Effector CD4-positive, alpha-beta T cell (primary cell): ENCODE measurements around the gene IDH3B.
"Not testable (repeated sequence)": the region's sequence is repeated elsewhere in the genome, so short reads cannot be mapped to it uniquely, and the experiment has no call there.

Source experiments
- DNase-seq: peaks from one replicate; pipeline ENCODE4 v3.0.0-alpha.2; 2020

Gene IDH3B

DNA sequence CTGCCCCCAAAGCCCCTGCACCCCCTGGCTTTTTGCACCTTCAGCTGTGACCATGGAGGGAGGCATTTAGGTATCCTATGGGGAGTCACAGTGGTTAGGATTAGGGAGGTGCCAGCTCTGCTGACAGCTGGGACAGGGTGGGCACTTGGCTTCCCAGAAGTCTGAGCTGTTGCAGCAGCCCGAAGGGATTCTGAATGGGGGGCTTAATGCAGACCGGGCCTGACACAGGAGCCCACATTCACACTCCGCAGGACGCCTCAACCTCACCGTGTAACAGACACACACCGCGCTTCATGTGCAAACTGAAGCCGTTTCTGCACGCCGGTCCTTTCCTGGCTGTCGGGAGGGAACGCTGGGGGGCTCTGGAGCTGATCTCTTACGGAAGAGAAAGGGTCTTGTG lies 30.5 kb upstream of the IDH3B start:
- no peak for DNase-seq

DNA sequence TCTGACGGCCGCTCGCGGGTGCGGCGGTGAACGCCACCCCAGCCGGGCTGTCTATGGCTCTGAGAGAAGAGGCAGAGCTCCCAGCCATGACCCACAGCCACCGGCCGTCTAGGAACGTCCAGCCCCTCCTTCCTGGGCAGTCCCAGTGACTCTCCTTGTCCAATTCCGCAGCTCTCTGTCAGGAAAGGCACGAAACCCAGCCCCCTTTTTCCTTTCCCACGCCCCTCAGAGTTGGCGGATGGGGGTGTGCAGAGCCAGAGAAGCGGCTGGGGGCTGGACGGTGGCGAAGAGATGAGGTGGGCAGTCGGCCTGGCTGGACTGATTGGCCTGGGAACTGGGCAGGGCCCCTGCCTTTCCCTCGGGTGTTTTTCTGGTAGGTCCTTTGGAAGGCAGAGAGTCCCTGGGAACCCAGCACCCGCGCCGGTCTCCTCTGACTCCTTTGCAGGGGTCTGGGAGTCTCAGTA lies 30.0 kb upstream of the IDH3B start:
- no peak for DNase-seq

DNA sequence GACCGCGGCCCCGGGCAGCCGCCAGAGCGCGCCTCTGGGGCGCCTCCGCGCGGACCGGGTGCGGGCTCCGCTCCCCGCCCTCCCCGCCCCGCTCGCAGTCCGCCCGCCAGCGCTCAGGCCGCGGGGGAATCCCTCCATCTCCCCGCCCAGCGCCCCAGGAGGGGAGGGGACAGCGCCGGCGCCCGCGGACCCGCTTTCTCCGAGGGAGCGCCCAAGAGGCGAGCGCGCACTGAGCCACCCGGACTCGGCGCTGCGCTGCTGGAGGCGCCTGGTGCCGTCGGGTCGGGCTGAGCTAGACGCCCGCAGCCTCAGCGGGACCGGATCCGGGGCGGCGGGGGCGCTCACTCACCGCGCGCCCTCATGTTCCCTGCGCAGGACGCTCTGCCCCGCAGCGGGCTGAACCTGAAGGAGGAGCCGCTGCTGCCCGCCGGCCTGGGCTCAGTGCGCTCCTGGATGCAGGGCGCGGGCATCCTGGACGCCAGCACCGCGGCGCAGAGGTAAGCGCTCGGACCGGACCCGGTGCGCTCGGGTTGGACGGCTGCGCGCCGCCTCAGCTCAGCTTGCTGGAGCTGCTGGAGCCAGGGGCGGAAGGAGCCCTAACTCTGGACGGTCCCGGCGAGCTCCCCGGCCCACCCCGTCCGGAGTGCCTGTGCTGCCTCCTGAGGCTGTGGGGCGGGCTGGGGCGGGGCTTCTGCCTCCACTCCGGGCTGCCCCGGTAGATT lies 29.4 kb upstream of the IDH3B start:
- peak; percentile 33 for DNase-seq

GRCh38 chr20:2692886-2693285 lies 28.9 kb upstream of the IDH3B start:
- no peak for DNase-seq

DNA sequence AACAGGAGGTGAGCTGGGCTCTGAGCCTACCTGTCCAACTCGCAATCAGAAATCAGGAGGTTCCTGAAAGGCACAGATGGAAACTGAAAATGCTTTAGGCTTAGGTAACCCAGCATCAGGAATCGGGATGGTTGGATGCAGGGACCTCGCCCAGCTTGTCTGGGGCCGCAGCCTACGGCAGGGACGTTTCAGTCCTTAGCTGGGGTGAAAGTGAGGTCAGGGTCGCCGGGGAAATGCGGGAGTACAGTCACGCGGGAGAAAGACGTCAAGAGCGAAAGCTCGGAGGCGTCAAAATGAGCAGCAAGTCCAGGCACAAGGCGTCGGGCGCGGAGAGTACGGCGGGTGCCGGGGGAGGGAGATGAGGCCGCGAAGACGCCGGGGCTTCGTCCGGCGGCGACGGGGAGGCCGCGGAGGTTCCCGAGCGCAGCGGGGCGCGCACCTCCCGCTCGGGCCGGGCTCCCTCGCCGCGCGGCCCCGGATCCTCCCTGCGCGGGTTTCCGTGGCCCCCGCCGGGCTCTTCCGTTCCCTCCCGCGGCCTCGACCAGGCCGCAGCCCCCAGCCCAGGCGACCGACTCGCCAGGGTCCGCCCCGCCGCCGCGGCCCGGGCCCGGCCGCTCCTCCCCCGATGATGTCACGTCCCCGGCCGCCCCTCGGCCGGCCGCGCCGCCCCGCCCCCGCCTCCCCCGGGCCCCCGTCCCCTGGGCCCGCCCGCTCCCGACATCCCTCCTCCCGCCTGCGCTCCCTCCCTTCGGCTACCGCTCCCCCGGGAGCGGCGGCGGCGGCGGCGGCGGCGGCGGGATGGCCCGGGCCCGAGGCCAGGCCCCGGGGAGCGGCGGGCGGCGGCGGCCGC lies 28.2 kb upstream of the IDH3B start, which contains the start of gene EBF4:
TSS of gene EBF4 (plus strand) at position 745 of the 850 bp plus-strand sequence. CDS start 866 bp downstream, outside the sequence.
- DNase-seq, result no peak

GRCh38 chr20:2691663-2692035 lies 27.6 kb upstream of the IDH3B start:
- no peak for DNase-seq

GRCh38 chr20:2691127-2691526 lies 27.1 kb upstream of the IDH3B start:
- DNase-seq, result no peak

GRCh38 chr20:2690718-2691117 lies 26.7 kb upstream of the IDH3B start:
- DNase-seq, result no peak

- no peak for DNase-seq
Measured at GRCh38 chr20:2690213-2690612, 26.2 kb upstream of the IDH3B start.

GRCh38 chr20:2688041-2688591 lies 24.1 kb upstream of the IDH3B start:
- peak; percentile 66 for DNase-seq

DNA sequence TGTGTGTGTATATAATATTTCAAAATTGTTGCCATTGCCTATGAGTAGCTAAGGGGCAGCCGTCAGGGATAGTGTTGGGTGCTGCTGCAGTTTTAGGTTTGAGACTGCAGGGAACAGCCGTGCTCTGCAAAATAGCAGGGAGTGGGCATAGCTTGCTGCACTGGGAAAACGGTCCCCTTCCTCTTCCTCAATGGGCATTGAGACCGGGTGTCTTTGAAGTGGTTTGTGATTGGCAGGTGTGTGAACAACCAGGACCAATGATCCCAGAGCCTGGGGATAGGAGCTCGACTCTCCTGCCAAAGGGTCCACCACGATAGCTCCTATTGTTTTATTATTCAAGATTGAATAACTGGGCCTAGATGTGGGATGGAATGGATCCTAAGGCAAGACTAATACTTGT lies 23.5 kb upstream of the IDH3B start:
- DNase-seq, result no peak

DNA sequence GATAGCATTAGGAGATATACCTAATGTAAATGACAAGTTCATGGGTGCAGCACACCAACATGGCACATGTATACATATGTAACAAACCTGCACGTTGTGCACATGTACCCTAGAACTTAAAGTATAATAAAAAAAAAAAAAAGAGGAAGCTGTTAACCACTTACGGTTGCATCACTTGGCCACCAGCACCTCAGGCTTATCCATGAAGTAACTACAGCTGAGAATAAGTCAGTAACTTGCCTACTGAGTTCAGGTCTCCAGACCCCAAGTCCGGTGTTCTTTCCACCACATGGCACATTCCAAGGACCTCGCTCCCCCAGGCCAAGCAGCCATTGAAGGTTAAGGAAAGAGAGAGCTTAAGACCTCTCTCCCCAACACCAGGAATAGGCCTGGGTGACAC lies 20.8 kb upstream of the IDH3B start:
- not testable (repeated sequence) for DNase-seq

DNA sequence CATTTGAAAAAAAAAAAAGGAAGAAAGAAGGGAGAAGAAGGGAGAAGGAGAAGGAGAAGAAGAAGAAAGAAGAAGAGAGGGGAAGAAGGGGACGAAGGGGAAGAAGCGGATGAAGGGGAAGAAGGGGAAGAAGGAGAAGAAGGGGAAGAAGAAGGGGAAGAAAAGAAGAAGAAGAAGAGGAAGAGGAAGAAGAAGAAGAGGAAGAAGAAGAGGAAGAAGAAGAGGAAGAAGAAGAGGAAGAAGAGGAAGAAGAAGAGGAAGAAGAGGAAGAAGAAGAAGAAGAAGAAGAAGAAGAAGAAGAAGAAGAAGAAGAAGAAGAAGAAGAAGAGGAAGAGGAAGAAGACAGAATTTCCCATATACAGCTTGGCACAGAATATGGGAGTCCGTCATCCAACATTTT lies 18.0 kb upstream of the IDH3B start:
- not testable (repeated sequence) for DNase-seq

DNA sequence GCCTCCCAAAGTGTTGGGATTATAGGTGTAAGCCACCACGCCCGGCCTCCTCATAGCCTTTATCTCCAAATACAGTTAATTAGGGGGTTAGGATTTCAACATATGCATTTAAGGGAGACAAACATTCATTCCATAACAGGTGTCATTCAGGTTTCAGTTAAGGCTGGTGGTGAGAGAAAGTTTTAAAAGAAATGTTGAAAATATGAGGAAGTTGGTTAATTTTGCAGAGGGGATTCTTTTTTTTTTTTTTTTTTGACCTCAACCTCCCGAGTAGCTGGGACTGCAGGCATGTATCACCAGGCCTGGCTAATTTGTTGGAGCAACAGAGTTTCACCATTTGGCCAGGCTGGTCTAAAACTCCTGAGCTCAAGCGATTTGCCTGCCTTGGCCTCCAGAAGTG lies 16.0 kb upstream of the IDH3B start:
- DNase-seq, result no peak

DNA sequence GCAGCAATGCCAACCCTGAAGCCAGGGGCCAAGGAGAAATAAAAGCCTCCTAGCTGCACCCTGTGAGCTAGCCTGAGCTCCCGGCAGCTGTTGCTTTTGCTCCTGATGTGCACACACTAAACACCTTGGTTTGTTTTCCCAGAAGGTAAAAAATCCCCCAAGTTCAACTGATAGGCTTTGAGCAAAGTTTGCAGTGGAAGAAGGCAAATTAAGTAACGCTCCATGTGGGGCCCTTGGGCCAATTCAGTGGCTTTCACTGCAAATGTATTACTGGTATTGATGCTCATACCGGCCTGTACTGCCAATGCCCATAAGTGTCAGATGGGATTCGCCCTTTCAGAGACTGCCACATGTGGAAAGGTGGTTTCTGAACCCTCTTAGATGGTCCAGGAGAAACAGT lies 9.4 kb upstream of the IDH3B start:
- no peak for DNase-seq

GRCh38 chr20:2672446-2672845 lies 8.4 kb upstream of the IDH3B start:
- no peak for DNase-seq

- no peak for DNase-seq
Measured at GRCh38 chr20:2671977-2672376, 8.0 kb upstream of the IDH3B start.

- no peak for DNase-seq
Measured at GRCh38 chr20:2663364-2663886, 591 bp downstream of the IDH3B start.

DNA sequence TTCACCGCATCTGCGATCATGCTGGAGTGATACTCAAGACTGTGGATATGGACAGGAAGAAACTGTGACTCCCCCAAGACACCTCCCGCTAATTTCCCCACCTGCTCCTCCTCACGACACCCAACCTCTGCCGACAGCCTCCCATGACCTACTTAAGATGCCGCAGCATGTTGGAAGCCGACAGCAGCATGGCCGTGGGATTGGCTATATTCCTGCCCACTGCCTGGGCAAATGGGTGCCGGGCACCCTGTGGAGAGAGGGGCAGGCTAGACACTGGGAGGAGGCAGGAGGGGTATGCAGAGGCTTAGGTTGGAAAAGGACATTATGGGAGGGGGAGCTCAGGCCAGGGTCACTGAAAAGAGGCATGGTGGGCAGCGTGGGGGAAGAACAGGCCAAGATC lies 4.5 kb downstream of the IDH3B start:
- no peak for DNase-seq

DNA sequence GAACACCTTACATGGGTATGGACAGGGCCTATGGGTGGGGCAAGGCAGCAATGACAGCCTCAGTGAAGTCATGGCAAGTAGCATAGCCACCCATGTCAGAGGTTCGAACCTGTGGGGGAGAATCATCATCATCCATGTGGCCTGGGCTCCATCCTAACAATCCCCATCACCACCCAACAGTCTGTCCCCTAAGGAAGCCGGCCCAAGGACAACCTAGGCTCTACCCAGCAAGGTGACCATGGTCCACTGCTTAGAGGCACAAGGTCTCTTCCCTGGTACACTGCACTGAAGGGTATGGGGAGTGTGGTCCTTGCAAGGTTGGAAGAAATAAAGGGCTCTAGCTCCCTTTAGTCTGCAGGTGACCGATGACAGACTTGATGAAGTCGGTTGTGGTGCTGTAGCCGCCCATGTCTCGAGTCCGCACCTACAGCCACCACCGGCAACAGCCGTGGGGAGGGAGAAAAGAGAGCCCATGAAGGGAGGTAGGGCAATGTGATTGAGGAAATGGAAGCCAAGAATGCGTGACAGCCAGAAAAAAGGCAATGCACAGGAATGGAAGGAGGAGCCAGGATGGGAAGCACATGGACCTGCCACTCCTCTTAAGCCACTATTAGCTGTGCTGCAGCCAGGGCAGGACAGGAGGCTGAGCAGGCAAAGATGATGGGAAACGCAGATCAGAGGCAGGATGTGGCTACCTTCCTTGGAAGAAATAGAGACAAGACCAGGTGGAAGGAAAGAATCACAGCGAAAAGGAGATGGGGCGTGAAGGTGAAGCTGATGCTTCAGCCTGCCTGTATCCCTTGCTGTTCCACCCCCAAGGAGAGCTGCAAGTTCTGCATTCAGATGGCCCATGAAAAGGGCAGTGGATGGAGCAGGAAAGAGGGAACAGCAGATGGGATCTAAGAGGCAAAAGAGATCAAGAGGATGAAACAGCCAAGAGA lies 5.3 kb downstream of the IDH3B start:
- DNase-seq, result no peak

DNA sequence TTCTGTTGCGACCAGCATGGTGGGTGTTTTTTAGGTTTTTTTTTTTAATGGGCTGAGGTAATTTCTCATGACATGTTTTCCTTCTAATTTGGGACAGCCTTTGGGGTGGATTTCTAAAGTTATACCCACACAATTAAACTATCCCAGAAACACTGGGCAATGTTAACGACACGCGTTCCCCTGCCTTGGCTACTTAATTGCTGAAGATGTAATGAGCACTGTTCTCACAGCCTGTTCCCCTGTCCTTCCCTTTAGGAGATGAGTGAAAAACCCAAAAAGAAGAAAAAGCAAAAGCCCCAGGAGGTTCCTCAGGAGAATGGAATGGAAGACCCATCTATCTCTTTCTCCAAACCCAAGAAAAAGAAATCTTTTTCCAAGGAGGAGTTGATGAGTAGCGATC lies 6.3 kb downstream of the IDH3B start:
- DNase-seq, result no peak

GRCh38 chr20:2657241-2657640 lies 6.8 kb downstream of the IDH3B start:
- no peak for DNase-seq
